Measurements from ENCODE around the gene FRS3. TPM values are rescaled to one million over a fixed set of nuclear protein-coding genes. Genes with fewer than 3 reads are reported as not detected.
A peak's percentile ranks its signal among the peaks of the same experiment; 100 is the strongest.
"Not testable (repeated sequence)": the region's sequence is repeated elsewhere in the genome, so short reads cannot be mapped to it uniquely, and the experiment has no call there.

The FRS3 gene
- total RNA-seq, 4 donors from 2014 or later: 1.2 to 5.5 (median 2.4) TPM

DNA sequence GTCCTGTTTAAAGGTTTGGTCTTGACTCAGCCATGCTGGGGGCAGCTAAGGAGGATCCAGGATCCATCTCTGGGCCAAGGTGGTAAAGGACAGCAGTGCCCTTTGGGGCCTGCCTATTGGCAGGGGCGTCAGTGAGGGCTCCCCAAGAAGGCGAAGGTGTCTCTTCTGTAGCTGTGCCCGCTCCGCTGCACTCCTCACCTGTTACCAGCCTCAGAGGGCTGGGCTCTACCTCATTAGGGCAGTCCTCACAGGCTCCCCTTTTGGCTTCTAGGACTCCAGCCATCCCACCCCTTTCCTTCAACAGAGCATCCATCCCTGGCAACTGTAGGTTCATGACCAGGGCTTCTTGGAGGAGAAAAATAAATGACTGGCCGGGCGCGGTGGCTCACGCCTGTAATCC is 10.3 kb downstream of the FRS3 start:
- TF ChIP-seq, protein P1, sequence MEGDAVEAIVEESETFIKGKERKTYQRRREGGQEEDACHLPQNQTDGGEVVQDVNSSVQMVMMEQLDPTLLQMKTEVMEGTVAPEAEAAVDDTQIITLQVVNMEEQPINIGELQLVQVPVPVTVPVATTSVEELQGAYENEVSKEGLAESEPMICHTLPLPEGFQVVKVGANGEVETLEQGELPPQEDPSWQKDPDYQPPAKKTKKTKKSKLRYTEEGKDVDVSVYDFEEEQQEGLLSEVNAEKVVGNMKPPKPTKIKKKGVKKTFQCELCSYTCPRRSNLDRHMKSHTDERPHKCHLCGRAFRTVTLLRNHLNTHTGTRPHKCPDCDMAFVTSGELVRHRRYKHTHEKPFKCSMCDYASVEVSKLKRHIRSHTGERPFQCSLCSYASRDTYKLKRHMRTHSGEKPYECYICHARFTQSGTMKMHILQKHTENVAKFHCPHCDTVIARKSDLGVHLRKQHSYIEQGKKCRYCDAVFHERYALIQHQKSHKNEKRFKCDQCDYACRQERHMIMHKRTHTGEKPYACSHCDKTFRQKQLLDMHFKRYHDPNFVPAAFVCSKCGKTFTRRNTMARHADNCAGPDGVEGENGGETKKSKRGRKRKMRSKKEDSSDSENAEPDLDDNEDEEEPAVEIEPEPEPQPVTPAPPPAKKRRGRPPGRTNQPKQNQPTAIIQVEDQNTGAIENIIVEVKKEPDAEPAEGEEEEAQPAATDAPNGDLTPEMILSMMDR (IDR thresholded peaks at IDR 0.05): no peak
- DNase-seq (ENCODE audit: low spot score) (no peak), ATAC-seq (ENCODE audit: low FRiP score) (no peak)

DNA sequence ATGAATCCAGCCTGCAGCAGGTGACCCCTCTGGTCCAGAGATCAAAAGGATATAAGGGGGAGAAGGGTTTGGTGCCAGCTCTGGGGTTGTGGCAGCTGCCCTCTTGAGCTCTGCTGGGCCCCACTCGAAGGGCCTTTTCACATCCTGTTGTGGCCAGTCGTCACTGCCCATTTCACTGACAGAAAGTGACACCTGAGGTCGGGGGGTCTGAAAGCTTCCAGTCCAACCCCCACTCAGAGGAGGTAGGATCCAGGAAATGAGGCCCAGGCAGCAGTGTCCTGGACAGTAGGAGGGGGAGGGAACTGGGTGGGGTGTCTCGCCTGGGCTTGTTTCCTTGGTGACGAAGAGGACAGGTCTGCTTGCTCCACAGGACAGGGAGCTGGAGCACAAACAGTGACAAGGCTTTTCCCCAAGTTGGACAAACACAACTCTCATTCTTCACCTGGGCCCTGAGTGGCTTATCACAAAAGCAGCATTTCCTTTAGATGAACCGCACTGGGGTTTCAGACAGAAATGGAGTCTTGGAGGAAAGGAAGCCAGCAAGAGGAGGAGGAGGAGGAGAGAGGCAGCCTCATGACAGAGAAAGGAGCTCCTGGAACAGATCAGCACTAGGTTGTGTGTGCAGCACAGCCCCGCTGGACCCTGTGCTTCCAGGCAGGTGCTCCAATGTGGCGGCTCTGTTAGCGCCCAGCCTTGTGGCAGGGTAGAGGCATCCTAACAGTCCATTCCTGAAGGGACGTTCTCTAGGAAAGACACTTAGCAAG is 11.0 kb downstream of the FRS3 start:
- no peak for ATAC-seq (ENCODE audit: low FRiP score)
- no peak for DNase-seq (ENCODE audit: low spot score)
- TF ChIP-seq, protein P1 (IDR thresholded peaks at IDR 0.05): no peak

DNA sequence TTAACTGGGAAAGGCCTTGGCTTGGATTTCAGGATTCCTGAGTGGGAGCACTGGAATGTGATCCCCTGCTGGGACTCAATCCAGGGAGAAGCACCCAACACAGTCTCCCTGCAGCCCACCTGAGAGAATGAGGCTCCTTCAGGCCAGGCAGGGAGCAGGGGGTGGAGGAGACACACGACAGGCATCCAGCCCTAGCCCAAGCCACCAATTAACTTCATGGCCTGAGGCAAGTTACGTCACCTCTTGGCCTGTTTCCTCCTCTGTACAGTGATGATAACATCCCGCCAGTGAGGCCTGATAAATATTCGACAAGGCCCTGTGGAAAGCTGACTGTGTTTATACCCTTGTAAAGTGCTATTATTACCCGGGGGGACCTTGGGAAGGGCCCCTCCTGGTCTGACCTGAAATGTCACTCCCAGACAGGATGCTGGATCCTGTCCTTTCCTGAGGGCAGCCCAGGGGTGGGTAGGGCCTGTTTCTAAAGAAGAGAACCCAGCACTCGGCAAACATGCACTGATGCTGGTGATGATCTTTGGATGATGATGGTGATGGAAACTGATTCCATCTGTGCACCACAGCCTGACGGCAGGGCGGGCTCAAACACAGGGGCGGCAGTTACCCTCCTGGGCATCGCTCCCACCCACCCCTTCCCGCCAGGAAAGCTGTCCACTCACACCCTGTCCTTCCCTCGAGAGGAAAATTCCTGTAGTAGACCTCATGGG is 12.4 kb downstream of the FRS3 start:
- ATAC-seq (ENCODE audit: low FRiP score) (peak; percentile 29), DNase-seq (ENCODE audit: low spot score) (no peak)
- TF ChIP-seq, protein P1 (IDR thresholded peaks at IDR 0.05): no peak

DNA sequence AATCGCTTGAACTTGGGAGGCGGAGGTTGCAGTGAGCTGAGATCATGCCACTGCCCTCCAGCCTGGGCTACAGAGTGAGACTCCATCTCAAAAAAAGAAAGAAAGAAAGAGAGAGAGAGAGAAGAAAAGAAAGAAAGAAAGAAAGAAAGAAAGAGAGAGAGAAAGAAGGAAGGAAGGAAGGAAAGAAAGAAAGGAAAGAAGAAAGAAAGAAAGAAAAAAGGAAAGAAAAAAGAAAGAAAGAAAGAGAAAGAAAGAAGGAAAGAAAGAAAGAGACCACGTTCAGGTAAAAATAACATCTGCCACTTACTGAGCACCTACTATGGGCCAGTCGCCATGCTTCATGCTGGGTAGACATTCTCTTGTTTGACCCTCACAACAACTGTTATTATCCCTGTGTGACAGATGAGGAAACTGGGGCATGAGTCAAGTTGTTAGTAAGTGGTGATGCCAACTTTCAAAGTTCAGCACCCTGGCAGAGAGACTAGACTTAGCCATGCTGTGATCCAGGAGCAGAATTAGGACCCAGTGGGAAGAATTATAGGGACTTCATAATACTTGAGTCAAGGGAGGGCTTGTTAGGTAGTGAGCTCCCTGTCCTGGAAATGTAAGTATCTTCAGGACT is 13.5 kb downstream of the FRS3 start:
- ATAC-seq (ENCODE audit: low FRiP score); DNase-seq (ENCODE audit: low spot score): not testable (repeated sequence)

DNA sequence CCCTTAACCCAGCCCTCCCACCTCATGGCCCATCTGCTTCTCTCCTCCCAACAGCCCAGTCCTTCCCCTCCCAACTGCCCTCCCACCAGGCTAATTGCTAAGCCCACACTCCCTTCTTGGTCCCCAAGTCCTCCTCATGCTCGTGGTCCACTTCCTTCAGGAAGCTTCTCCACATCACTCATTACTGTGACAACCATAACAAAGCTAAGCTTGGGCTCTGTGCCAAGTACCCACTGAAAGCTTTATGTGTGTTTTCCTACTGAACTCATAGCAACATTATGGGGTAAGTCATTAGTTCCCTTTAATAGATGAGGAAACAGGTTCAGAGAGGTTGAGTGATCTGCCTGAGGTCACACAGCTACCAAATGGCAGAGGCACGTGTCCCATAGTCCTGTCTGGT is 16.2 kb downstream of the FRS3 start:
- no peak for DNase-seq (ENCODE audit: low spot score)
- TF ChIP-seq, protein P1 (IDR thresholded peaks at IDR 0.05): no peak
- ATAC-seq (ENCODE audit: low FRiP score): no peak

DNA sequence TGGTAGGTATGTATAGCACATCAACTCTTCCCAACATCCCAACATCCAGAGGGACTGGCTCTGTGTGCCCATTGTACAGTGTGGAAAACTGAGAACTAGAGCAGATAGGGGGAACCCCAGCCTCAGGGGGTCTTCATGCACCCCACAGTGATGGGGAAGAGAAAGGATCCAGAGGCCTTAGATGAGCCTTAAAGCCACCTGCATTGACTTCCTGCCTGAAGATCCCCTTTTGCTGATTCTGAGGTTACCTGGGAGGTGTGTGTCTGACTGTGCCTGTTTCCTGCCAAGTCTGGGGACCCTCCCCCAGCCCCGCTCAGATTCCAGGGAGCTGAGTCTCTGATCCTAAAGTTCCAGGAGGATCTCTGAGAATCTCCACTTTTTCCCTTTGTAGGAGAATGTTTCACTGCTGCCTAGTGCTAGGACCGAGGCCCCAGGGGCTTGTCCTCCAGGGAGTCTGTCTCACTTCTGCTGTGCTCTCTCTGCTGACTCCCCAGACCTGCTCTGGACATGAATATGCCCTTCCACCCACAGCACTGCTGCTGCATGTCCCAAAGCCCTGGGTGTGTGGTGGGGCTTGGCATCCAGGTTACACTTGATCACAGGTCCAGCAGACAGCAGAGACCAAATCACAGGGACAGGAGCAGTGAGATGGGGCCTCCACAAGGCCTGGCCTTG is 19.7 kb downstream of the FRS3 start:
- no peak for ATAC-seq (ENCODE audit: low FRiP score)
- TF ChIP-seq, protein P1 (IDR thresholded peaks at IDR 0.05): no peak
- no peak for DNase-seq (ENCODE audit: low spot score)
